IPS DF 4.7 (cell line): ENCODE data around the gene CTSE.

Source experiments
- DNase-seq: peaks from one replicate; pipeline ENCODE4 v3.0.0-alpha.2; 2013; ENCODE audit warnings: low spot score; ENCODE audit errors: extremely low read depth

Gene CTSE

DNA sequence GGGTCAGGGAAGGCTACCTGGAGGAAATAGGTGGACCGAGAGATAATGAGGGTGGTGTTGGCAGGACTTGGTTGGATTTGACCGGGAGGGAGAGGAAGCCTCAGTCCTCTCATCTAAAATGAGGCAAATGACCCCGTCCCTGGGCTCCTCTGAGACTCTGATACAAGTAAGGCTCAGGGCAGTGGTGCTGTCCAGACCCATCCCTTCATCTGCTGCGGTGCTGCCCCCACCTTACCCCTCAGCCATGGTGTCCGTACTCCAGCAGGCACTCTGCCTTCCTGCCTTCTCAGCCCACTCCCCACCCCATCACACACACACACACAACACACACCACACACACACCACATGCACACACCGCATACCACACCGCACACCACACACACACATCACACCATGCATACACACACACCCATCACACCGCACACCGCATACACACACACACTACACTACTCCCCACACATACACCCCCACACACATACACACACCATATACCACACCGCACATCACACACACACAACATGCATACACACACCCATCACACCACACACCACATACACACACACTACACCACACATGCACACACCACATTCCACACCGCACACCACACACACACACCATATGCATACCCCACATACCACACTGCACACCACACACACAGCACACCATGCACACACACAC lies 51.1 kb downstream of the CTSE start:
- DNase-seq: no peak

DNA sequence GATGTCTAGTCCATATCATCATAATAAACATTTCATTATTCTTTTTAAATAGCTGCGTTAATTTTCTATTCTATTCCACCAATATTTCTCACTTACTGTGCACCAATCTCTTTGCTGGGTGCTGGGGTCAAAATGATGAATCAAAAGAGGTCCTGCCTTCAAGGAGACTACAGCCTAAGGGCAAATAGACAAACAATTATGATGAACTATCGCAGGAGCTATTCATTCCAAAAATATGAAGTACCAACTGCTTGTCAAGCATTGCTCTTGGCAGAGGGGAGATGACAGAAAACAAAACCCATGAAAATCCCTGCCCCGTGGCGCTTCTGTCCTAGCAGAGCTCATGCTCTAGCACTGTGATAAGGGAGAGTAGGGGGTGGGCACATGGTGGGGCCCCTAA lies 51.6 kb downstream of the CTSE start:
- DNase-seq: no peak

DNA sequence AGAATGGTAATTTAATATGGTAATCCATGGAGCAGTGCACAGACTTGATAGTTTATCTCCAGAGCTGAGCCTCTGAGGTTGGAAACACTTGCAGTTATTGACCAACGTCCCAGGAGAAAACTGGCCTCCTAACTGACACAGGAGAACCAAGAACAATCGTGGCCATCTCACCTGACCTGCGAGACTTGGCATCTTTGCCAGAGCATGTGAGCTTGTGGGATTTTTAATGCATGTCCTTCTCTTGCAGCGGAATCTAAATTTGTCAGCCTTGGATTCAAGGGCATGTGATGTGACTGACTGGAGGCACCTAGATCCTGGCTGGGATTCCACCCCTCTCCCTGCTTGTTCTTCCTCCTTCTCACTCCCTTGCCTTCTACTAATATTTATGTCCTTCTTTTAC lies 52.6 kb downstream of the CTSE start:
- no peak for DNase-seq

DNA sequence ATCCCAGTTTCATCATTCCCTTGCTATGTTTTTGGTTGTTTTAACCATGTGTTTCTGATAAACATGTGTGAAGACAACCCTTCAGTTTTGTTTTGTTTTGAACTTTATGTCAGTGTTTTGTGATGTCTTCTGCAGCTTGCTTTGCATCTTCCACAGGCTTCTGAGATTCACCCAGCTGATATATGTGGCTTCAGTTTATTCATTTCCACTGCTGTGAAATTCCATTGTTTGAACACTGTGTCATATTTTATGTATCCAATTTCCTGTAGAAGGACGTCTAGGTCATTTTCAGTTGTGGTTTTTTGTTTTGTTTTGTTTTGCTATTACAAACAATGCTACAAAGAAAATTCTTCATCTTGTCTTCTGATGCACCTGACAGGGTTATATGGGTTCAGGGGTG lies 53.2 kb downstream of the CTSE start:
- no peak for DNase-seq

DNA sequence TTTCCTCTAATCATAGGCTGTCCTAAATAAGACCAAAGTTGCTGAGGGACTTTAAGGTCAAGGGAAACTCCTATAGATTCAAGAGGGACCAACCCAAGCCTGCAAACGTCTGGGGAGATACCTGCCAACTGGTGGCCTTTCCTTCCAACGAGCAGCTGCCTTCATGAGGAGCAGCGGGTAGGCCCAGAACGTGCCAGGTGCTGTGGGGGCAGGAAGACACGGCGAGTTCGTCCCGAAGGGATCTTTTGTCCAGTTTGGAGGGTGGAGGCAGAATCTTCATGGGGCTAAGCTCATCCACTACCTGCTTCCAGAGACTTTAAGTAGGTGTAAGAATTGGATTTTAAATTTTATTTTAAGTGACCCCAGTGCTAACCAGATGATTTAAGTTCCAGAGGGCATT lies 54.5 kb downstream of the CTSE start:
- DNase-seq: no peak

DNA sequence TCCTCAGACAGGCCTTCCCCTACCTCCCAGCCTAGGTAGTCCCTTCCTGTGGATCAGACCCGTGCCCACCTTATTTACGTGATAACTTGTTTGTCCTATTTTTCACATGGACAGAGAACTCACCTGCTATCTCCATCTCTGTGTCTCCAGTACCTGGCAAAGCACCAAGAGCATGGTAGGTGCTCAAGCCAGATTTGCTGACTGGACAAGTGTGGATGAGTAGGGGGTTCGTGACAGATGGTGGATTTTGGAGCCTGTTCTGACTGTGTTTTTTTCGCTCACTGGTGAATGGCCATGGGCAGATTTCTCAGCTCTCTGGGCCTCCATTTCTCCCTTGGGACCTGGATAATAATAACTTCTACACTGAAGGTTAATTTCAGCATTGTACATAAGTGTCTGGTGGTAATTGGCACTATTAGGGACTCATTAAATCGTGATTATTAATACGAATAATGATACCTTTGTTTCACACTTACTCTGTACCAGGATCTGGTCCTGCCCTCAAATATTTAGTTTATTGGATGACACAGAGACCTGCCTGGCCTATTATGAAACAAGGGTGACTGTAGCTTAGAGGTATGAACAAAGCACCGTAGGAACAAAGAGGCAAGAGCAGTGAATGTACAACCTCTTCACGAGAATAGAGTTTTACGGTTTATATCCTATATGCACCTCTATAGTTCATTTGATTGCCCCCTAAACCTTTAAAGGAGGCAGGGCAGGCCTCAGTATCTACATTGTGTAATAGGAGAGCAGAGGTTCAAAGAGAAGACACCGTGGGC lies 56.0 kb downstream of the CTSE start:
- DNase-seq: no peak

DNA sequence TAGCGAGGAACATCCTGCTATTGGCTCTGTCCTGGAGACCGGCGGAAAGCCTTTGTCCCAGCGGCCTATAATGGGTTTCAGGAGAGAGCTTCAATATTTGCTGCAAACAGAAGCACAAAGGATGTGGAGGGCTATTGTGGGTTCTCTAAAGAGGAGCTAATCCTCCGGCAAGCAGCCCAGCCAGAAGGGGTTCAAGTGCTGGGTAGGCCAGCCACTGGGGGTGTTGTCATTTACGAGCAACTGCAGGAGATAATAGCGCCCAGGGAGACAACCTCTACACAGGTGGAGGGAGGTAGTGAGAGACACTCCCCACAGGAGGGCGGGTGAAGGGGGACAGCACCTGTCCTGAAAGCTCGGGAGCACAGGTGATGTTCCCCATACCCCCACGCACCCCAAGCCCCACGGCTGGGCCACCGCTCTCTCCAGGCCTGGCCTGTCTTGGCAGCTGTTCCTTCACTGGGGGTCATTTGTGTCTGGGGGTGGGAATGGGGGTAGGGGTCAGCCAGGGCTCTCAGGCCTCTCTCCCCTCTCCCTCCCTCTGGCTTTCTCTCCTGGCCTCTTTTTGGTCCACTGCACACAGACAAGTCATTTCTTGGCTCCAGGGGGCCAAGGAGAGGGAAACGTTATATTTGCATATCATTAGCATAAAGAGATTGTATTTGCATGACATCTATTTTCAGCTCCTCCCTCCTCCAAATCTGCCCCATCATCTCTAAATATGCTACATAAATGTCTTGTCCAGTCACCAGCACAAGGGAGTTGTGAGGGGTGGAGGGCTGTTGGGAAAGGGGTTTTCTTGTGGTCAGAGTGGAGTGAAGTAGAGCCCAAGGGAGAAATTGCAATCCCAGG lies 58.4 kb downstream of the CTSE start:
- no peak for DNase-seq

DNA sequence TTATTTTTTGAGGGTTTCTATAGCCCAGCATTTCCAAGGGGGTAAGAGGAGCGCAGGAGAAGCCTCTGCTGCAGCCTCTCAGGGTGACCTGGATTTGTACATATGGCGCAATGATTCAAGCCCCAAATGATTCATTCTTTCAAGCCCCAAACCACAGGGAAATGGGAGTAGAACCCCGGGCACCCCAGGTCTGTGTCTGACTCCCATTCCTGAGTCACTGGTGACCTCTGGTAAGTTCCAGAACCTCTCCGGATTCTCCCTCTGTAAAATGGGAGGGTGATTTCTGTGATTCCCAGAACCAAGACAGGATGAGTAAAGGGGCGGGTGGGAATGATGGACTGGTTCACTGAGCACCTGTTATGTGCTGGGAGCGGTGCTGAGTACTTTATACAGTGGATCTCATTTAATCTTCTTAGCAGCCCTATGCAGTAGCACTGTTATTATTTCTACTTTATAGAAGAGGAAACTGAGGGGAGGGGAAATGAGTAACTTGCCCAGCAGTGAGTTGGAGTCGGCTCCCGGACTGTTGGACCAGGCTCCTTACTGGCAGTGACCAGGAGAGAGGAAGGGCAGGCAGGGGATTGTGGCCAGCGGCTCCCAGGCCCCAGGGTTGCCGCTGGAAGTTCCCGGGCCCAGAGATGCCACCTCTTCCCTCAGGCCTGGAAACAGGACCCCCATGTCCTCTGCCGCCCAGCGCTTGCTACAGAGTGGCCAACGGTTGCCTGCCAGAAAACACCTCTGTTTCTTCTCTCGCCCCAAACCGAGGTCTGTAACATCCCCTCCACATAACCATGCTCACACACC lies 60.1 kb downstream of the CTSE start:
- no peak for DNase-seq

DNA sequence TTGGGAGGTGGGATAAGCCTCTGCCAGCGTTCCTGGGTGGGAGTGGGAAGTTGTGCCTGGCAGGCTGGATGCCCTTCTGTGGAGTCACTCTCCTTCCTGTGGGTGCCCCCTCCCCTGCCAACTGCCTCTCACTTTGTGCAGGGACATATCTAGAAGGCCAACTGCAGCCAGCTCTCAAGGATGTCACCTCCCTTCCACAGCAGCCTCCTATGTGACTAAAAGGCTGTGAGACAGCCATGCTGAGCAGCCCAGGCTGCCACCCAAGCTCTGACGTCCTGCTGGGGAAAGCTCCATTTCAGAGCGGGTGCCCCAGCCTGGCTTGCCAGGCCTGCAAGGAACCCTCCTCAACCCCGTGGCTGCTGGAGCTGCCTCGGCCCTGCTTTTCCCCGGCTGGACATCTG lies 60.9 kb downstream of the CTSE start:
- DNase-seq: no peak

DNA sequence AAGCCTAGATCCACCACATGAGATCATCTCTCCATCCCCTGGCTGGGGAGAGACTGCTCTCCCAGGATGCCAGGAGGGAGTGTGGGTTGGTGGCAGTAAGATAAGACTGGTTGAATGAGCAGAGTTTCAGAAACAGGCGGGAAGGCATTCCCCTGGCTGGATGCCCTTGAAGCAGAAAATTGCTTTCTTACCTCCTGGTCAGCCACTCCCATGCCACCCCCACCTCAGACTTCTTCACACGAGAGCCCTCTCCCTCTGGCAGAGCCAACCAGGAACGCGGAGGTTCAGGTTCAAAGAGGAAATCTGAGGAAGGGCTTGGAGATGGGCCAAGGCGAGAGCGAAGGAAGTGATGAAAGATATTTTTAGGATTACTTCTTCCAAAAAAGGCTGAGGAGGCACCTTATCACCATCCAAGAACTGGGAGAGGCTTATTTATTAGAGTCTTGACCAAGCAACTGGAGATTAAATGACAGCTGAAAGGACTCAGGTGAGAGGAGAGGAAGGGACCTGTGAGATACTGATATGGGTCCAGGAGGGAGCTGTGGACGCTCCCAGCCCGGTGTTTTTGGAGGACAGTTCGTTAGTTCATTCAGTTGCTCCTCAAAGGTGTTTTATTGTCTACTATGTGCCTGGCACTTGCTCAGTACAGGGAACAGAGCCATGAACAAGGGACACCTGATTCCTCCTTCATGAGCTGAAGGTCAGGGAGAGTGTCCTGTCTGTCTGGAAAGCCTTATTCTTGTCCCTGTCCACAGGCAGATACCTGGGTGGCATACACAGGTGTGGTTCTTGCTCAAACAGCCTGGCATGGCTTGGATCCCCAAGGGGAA lies 61.5 kb downstream of the CTSE start:
- no peak for DNase-seq

DNA sequence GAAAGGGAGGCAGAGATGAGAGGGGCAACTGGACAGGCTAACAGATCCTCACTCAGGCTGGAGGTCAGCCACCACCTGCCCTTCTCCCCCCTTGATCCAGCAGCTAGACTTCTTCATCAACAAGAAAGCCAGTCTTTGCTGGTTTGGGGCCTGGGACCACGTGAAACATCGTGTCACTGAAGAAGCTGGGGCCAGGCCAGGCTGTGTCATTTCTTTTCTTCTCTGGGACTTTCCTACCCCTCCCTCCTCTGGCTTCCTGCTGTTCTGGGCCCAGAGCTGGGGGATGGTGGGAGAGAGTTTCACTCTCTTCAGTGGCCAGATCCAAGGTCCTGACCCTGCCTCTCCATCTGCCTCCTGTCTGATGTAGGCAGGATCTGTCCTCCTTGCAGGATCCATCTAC lies 62.3 kb downstream of the CTSE start:
- no peak for DNase-seq

DNA sequence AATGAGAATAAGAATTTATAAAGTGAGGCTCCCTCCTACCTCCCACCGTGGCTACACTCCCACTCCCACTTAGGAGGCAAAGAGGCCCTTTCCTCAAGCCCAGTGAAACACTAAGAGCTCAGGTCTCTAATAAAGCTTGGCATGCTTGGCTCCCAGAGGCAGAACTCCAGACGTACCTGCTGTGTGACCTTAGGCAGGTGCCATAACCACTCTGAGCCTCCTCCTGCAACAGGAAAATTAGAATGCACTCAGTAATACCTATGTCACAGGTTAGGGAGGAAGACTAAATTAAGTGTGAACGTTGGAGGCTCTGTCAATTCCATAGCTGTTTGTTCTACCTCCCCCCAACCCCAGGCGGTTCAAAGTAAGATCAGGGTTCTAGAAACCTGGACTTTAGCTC lies 63.9 kb downstream of the CTSE start:
- no peak for DNase-seq
